H1 (cell line): ENCODE data around the gene ZNF423. TPM values are rescaled to one million over a fixed set of nuclear protein-coding genes. Genes with fewer than 3 reads are reported as not detected.

Experiments
- ASH2L ChIP-seq: fragments of 200-600, 300-600 bp; sonication (generic); IDR thresholded peaks from one replicate; pipeline ENCODE4 v1.7.1; 2017; ENCODE audit warnings: low read length
- BCL11A ChIP-seq, 2 experiments: IDR thresholded peaks; one replicate each; pipeline ENCODE4 v1.6.1; 2011; ENCODE audit warnings: low read depth in 2 of 2, low read length in 2 of 2, mild to moderate bottlenecking in 2 of 2
- POLR2A ChIP-seq, 2 experiments: IDR thresholded peaks; 1 replicate in 1 of 2; 2 replicates in 1 of 2; pipeline ENCODE4 v1.6.1; 2011; ENCODE audit warnings: low read depth in 2 of 2, low read length in 2 of 2, mild to moderate bottlenecking in 2 of 2; ENCODE audit errors: control extremely low read depth in 1 of 2
- RNF2 ChIP-seq: fragments of 200-900, 300-1000 bp; sonication (generic); IDR thresholded peaks from 2 replicates; pipeline ENCODE4 v1.7.1; 2016; ENCODE audit warnings: borderline replicate concordance, low read depth, mild to moderate bottlenecking, antibody characterized with exemption, low read length; ENCODE audit not compliant: poor library complexity, severe bottlenecking; ENCODE audit errors: missing control alignments
- RXRA ChIP-seq: IDR thresholded peaks from 2 replicates; pipeline ENCODE4 v1.6.1; 2011; ENCODE audit warnings: low read depth, mild to moderate bottlenecking, low read length, moderate library complexity; ENCODE audit not compliant: insufficient read depth
- SAP30 ChIP-seq: fragments of 300-600 bp; sonication (generic); IDR thresholded peaks from 2 replicates; pipeline ENCODE4 v1.7.1; 2012; ENCODE audit warnings: low read length, moderate library complexity, mild to moderate bottlenecking, inconsistent platforms; ENCODE audit not compliant: insufficient read depth, insufficient replicate concordance
- TAF1 ChIP-seq: IDR thresholded peaks from 2 replicates; pipeline ENCODE4 v1.6.1; 2011; ENCODE audit warnings: mild to moderate bottlenecking, low read depth, low read length
- polyA plus RNA-seq, 7 experiments: library from polyadenylated mRNA; depleted of rRNA in 3 of 7; stranded (reverse) in 5 of 7; unstranded in 2 of 7; fragments of >200 nt in 5 of 7; fragments of 200-250 nt in 2 of 7; gene quantifications; 1 replicate in 5 of 7; 2 replicates in 1 of 7; 4 replicates in 1 of 7; pipeline versions ENCODE4 v1.2.1 to v1.2.3, GENCODE V29; 2011 to 2013; ENCODE audit warnings: missing spikeins in 2 of 7, mixed read lengths in 2 of 7
- total RNA-seq: library from RNA; stranded (reverse); fragmentation: NEBNext Ultra II Directional; extraction: Animal tissue kit (Norgen Biotek cat#: 25700); gene quantifications from 2 replicates; pipeline ENCODE4 v1.2.1, GENCODE V29; 2021

Gene ZNF423
- total and polyA plus RNA-seq, 2 of the 8 experiments (the other 6 are each of a cell fraction or from before 2014, with no cell fraction given): 38.2 to 52.3 TPM

- no peak for TF ChIP-seq ASH2L
- TF ChIP-seq RNF2: no peak
- no peak for TF ChIP-seq TAF1
- no peak for TF ChIP-seq RXRA
- TF ChIP-seq SAP30: no peak
- no peak for TF ChIP-seq BCL11A (IDR thresholded peaks at IDR 0.05; ENCODE audit: low read depth in 2 of 2, low read length in 2 of 2)
- 0 out of 3 replicates have a peak, but pooled peaks of 1 of the 2 experiments have one; percentile 21 for TF ChIP-seq POLR2A (IDR thresholded peaks at IDR 0.05; ENCODE audit: control extremely low read depth in 1 of 2, low read depth in 2 of 2, low read length in 2 of 2)
Measured at GRCh38 chr16:49695782-49696413, 160.0 kb downstream of the ZNF423 start (continued).
